ENCODE measurements around the gene ARHGEF1.
A peak's percentile ranks its signal among the peaks of the same experiment; 100 is the strongest.
"Not testable (repeated sequence)": the region's sequence is repeated elsewhere in the genome, so short reads cannot be mapped to it uniquely, and the experiment has no call there.

Gene ARHGEF1

GRCh38 chr19:41863209-41863931, 19.6 kb upstream of the ARHGEF1 start:
- no peak for DNase-seq (ENCODE audit: low spot score)

- no peak for DNase-seq (ENCODE audit: low spot score)
These were observed 18.6 kb upstream of the ARHGEF1 start for GRCh38 chr19:41864374-41864773.

GRCh38 chr19:41866284-41866683, 16.7 kb upstream of the ARHGEF1 start:
- no peak for DNase-seq (ENCODE audit: low spot score)

GRCh38 chr19:41868120-41868988, 14.6 kb upstream of the ARHGEF1 start:
- DNase-seq (ENCODE audit: low spot score) = no peak

GRCh38 chr19:41868989-41869300, 14.0 kb upstream of the ARHGEF1 start:
- no peak for DNase-seq (ENCODE audit: low spot score)

GRCh38 chr19:41869374-41869955, 13.5 kb upstream of the ARHGEF1 start:
- no peak for DNase-seq (ENCODE audit: low spot score)

- DNase-seq (ENCODE audit: low spot score) = no peak
These were observed 12.5 kb upstream of the ARHGEF1 start for GRCh38 chr19:41870401-41870873.

GRCh38 chr19:41871573-41872383, 11.2 kb upstream of the ARHGEF1 start:
- DNase-seq (ENCODE audit: low spot score) = no peak

GRCh38 chr19:41872384-41872774, 10.6 kb upstream of the ARHGEF1 start:
- DNase-seq (ENCODE audit: low spot score) = no peak

GRCh38 chr19:41872775-41873647, 10.0 kb upstream of the ARHGEF1 start:
- peak; percentile 93 for DNase-seq (ENCODE audit: low spot score)

DNA sequence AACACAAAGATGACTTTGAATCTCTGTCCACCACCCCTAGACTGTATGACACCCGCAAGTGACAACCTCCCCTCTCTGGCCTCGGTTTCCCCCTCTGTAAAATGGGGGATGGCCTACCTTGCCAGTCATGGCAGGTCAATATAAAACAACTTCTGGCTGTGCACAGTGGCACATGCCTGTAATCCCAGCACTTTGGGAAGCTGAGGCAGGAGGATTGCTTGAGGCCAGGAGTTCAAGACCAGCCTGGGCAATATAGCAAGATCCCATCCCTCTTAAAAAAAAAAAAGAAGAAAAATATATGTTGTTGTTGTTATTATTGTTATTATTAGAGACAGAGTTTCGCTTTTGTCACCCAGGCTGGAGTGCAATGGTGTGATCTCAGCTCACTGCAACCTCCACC, 7.0 kb upstream of the ARHGEF1 start:
- not testable (repeated sequence) for DNase-seq (ENCODE audit: low spot score)

GRCh38 chr19:41876847-41877832, 5.8 kb upstream of the ARHGEF1 start, which contains the start of gene CD79A:
CD79A (plus strand) TSS chr19:41877279; CDS start chr19:41877305, 26 bp downstream.
- DNase-seq (ENCODE audit: low spot score) = no peak

DNA sequence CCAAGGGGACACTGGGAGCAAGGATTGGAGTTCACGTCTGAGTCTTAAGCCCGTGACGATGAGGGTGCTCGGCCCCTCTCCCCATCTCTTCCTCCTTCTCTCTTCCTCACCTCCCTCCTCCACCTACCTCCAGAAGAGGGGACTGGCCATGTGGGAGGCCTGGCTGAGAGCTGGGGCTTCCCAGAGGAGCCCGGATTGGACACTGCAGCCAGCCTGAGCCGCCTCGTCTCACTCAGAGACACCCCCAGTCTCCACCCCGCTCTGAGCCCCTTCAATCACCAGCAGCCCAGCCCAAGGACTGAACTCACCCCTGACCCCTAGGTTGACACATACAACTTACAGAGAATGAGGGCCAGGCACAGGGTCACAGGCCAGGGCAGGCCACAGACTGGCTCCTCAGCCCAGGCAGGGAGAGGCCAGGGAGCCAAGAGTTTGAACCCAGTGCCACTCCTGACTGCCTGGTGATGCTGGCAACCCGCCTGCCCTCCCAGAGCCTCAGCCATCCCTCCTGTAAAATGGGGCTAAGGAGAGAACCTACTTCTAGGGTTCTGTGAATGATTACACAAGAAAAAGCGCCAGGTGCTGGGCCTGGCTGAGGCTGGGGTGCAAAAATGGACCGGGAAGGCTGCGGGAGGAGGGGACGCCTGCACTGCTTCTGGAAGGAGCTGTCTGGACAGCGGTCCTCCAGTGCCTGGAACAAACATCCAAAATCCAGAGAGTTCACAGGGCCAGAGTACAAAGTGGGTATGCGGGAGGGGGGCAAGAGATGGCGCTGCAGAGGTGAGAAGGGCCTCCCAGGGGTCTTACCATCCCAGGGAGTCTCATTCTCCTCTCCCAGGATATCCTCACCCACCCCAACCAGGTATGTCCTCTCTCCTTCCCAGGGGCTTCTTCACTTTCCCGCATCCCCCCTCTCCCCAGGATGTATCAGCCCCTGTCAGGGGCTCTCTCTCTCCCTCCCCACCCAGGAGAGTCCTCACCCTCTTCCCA, 4.8 kb upstream of the ARHGEF1 start:
- DNase-seq (ENCODE audit: low spot score) = no peak

GRCh38 chr19:41879080-41879479, 3.9 kb upstream of the ARHGEF1 start:
- no peak for DNase-seq (ENCODE audit: low spot score)

DNA sequence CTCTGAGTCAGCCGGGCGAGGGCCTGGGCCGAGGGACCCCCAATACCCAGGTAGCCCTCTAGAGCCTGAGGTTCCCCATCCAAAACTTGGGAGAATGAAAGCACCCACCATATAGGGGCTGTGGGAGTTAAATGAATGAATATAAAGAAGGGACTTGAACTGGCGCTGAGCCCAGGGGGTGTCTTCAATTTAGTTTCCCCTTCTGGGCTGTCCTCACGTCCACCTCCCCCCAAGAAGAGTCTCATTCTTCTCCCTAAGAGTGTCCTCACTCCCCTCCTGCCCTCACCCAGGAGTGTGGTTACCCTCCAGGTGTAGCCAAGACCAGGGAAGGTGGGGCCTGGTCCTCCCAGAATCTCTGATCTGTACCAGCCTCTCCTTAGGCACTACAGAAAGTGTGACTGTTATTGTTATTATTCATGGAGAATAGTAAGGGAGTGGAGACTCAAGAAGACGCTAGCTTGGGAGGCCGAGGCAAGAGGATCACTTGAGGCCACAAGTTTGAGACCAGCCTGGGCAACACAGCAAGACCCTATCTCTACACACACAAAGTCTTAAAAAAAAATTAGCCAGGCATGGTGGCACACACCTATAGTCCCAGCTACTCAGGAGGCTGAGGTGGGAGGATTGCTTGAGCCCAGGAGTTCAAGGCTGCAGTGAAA, 3.2 kb upstream of the ARHGEF1 start:
- DNase-seq (ENCODE audit: low spot score) = no peak

DNA sequence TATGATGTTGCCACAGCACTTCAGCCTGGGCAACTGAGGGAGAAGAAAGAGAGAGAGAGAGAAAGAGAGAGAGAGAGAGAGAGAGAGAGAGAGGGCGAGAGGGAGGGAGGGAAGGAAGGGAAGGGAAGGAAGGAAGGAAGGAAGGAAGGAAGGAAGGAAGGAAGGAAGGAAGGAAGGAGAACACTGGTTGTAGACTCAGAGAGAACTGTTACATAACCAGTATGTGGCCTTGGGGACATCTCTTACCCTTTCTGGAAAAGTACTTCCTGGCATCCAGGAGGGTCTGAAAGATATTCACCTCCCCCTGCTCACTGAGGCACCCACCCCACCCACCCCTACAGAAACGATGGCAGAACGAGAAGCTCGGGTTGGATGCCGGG, 2.7 kb upstream of the ARHGEF1 start:
- DNase-seq (ENCODE audit: low spot score) = no peak

GRCh38 chr19:41883463-41883820, 458 bp downstream of the ARHGEF1 start:
- no peak for DNase-seq (ENCODE audit: low spot score)

All from SW480 (cell line).